ENCODE measurements around the gene ZNF784.

ZNF784 gene

GRCh38 chr19:55651236-55651635 lies 26.9 kb upstream of the ZNF784 start:
- no peak for TF ChIP-seq CTCF (IDR thresholded peaks at IDR 0.05; ENCODE audit: low read depth, low read length)
- DNase-seq (ENCODE audit: extremely low read depth, low read depth): no peak

GRCh38 chr19:55650602-55651230 lies 26.4 kb upstream of the ZNF784 start:
- TF ChIP-seq CTCF (IDR thresholded peaks at IDR 0.05; ENCODE audit: low read depth, low read length): no peak
- DNase-seq (ENCODE audit: extremely low read depth, low read depth): no peak

GRCh38 chr19:55650126-55650557 lies 25.8 kb upstream of the ZNF784 start:
- DNase-seq (ENCODE audit: extremely low read depth, low read depth): no peak
- TF ChIP-seq CTCF (IDR thresholded peaks at IDR 0.05; ENCODE audit: low read depth, low read length): no peak

GRCh38 chr19:55649268-55650125 lies 25.1 kb upstream of the ZNF784 start:
- TF ChIP-seq CTCF (IDR thresholded peaks at IDR 0.05; ENCODE audit: low read depth, low read length): no peak
- DNase-seq (ENCODE audit: extremely low read depth, low read depth): no peak

- TF ChIP-seq CTCF (IDR thresholded peaks at IDR 0.05; ENCODE audit: low read depth, low read length): no peak
- DNase-seq (ENCODE audit: extremely low read depth, low read depth): no peak
These were observed 24.4 kb upstream of the ZNF784 start for GRCh38 chr19:55648585-55649267.

GRCh38 chr19:55647732-55648584 lies 23.6 kb upstream of the ZNF784 start, which contains the start of gene CCDC106:
CCDC106 (plus strand) TSS chr19:55648212; CDS start chr19:55649047, 835 bp downstream.
- DNase-seq (ENCODE audit: extremely low read depth, low read depth): no peak
- no peak for TF ChIP-seq CTCF (IDR thresholded peaks at IDR 0.05; ENCODE audit: low read depth, low read length)
